HepG2 (cell line): ENCODE measurements around the gene SLC25A19.

Experiments
- BRCA1 ChIP-seq: sonication (generic); formaldehyde crosslinking; IDR thresholded peaks from 2 replicates; pipeline ENCODE4 v1.4.0; 2020; ENCODE audit warnings: missing genetic modification reagents
- SALL2 ChIP-seq: sonication (generic); formaldehyde crosslinking; IDR thresholded peaks from 2 replicates; pipeline ENCODE4 v1.8.1; 2023; ENCODE audit warnings: mild to moderate bottlenecking, missing genetic modification reagents, inconsistent platforms
- SIN3A ChIP-seq: IDR thresholded peaks from 2 replicates; pipeline ENCODE4 v1.6.1; 2011; ENCODE audit warnings: low read depth, mild to moderate bottlenecking, control low read depth, low read length, borderline replicate concordance
- SOX6 ChIP-seq, 2 experiments: fragments of 450-650 bp in 1 of 2; sonication (generic) in 1 of 2; formaldehyde crosslinking in 1 of 2; IDR thresholded peaks; 2 replicates each; pipeline versions ENCODE4 v1.4.0 to v1.6.1; 2017 to 2020; ENCODE audit warnings: antibody characterized with exemption in 1 of 2, mild to moderate bottlenecking in 1 of 2, missing genetic modification reagents in 1 of 2
- ZNF160 ChIP-seq: sonication (generic); formaldehyde crosslinking; IDR thresholded peaks from 2 replicates; pipeline ENCODE4 v1.8.0; 2022; ENCODE audit warnings: mild to moderate bottlenecking, inconsistent platforms, missing genetic modification reagents
- TF ChIP-seq, protein P1 (sequence below): sonication (generic); formaldehyde crosslinking; IDR thresholded peaks from 2 replicates; pipeline ENCODE4 v1.5.0; 2020; ENCODE audit warnings: mild to moderate bottlenecking, missing genetic modification reagents, moderate library complexity

DNA sequence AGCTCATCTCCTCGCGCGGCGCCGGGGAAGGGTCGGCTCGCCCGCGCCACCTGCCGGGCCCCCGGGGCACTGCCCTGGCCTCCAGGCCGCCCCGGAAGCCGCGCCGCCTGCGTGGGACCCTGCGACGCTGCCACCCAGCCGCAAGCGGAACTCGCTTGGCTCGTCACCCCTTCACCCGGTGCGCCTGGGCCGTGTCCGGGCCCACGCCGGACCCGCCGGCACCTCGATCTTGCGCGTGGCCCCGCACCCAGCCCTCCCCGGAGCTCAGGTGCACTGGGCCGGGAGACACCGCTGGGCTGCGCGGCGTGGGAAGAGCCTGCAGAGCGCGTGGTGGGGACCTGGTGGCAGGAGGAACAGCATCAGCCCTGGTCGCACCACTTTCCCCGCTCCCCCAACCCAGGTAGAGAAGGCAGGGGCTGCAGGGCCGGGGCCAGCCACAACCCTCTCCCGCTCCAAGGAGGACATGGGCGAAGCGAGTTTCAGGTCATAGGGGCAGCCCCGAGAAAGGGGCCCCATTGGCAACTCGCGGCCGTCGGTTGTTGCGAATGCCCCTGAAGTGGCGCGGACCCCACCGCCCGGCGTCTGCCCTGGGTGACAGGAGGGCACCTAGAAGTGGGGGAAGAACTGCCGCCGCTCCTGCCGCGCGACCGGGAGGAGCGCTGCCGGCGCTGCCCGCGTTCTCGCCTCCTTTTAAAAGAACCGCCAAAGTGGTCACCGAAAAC, 17.8 kb downstream of the SLC25A19 start:
- TF ChIP-seq SOX6 (IDR thresholded peaks at IDR 0.05) (no peak), SOX6 (CRISPR knock-in tag; IDR thresholded peaks at IDR 0.05) (peak; percentile 51), SALL2 (peak; percentile 78; the same call in 1 of the 2 replicates), SIN3A (peak; percentile 82; the same call in 1 of the 2 replicates), BRCA1 (CRISPR knock-in tag) (peak; percentile 81; the same call in 1 of the 2 replicates), ZNF160 (CRISPR knock-in tag) (peak; percentile 88)
- TF ChIP-seq, protein P1, sequence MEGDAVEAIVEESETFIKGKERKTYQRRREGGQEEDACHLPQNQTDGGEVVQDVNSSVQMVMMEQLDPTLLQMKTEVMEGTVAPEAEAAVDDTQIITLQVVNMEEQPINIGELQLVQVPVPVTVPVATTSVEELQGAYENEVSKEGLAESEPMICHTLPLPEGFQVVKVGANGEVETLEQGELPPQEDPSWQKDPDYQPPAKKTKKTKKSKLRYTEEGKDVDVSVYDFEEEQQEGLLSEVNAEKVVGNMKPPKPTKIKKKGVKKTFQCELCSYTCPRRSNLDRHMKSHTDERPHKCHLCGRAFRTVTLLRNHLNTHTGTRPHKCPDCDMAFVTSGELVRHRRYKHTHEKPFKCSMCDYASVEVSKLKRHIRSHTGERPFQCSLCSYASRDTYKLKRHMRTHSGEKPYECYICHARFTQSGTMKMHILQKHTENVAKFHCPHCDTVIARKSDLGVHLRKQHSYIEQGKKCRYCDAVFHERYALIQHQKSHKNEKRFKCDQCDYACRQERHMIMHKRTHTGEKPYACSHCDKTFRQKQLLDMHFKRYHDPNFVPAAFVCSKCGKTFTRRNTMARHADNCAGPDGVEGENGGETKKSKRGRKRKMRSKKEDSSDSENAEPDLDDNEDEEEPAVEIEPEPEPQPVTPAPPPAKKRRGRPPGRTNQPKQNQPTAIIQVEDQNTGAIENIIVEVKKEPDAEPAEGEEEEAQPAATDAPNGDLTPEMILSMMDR (CRISPR knock-in tag) = peak; percentile 70
